Calu3 (cell line): ENCODE data around the gene IKZF1. TPM values are rescaled to one million over a fixed set of nuclear protein-coding genes. Genes with fewer than 3 reads are reported as not detected.

Experiments used
- BruUV-seq: library from RNA; stranded (reverse); fragments of 400-500 nt; replicated peaks from 2 replicates; lab custom pipeline; 2021; lab: Mats Ljungman, UMichigan
- CTCF ChIA-PET: fragments of 300-600 bp; sonication (Branson Sonifier 250); formaldehyde crosslinking; loops from one replicate; lab custom pipeline; 2022; ENCODE audit warnings: antibody characterized with exemption; lab: Charles Lee
- DNase-seq: peaks from one replicate; pipeline ENCODE4 v3.0.0; 2022
- H3K27ac Mint-ChIP-seq: one replicate; pipeline ENCODE4 v1.8.0; 2022; ENCODE audit warnings: mixed read lengths; ENCODE audit not compliant: unreplicated experiment
- H3K27me3 Mint-ChIP-seq: one replicate; pipeline ENCODE4 v1.8.0; 2022; ENCODE audit warnings: mixed read lengths; ENCODE audit not compliant: unreplicated experiment
- H3K36me3 Mint-ChIP-seq: one replicate; pipeline ENCODE4 v1.8.0; 2022; ENCODE audit warnings: mild to moderate bottlenecking, moderate library complexity, mixed read lengths; ENCODE audit not compliant: insufficient read depth, unreplicated experiment
- H3K4me1 Mint-ChIP-seq: one replicate; pipeline ENCODE4 v1.8.0; 2022; ENCODE audit warnings: mild to moderate bottlenecking, low read depth, mixed read lengths; ENCODE audit not compliant: unreplicated experiment
- H3K4me3 Mint-ChIP-seq: one replicate; pipeline ENCODE4 v1.8.0; 2022; ENCODE audit warnings: mild to moderate bottlenecking, low read depth, moderate library complexity, mixed read lengths; ENCODE audit not compliant: unreplicated experiment
- H3K9me3 Mint-ChIP-seq: one replicate; pipeline ENCODE4 v1.8.0; 2022; ENCODE audit warnings: low read depth, mixed read lengths; ENCODE audit not compliant: unreplicated experiment
- CTCF ChIP-seq: fragments of 200-600 bp; IDR thresholded peaks from one replicate; pipeline ENCODE4 v1.8.0; 2022; ENCODE audit warnings: antibody characterized with exemption; ENCODE audit not compliant: unreplicated experiment
- intact Hi-C: fragments of 100-400 bp; cut with micrococcal nuclease; formaldehyde crosslinking; loops from one replicate; pipeline ENCODE4 v1.10.0; 2022; ENCODE audit not compliant: unreplicated experiment
- total RNA-seq: library from RNA; stranded (reverse); gene quantifications from 2 replicates; pipeline ENCODE4 v1.2.3, GENCODE V29; 2022

The IKZF1 gene
- total RNA-seq, 1 experiment from 2014 or later, result 0.28 TPM

- no peaks in the 10 kb centered on the region for H3K36me3 Mint-ChIP-seq
- no peak overlapping the region for H3K27ac Mint-ChIP-seq
- H3K27me3 Mint-ChIP-seq, result peaks cover 80% of the 10 kb centered on the region
- no peak overlapping the region for H3K4me3 Mint-ChIP-seq
- peaks cover 8% of the 10 kb centered on the region for H3K4me1 Mint-ChIP-seq
- DNase-seq, result no peak
- intact Hi-C loops, result no loop called here
- no TSS peak for BruUV-seq
- TF ChIP-seq CTCF, result no peak
- H3K9me3 Mint-ChIP-seq, result no peaks in the 10 kb centered on the region
- CTCF ChIA-PET, result interaction anchor here (0.7 kb wide), 1 partner anchor 11 kb away, joined by 3 read pairs; no protein-coding TSS in a partner anchor
Measured at GRCh38 chr7:50379539-50379938, 75.0 kb downstream of the IKZF1 start.

- Mint-ChIP-seq H3K4me3 (no peak overlapping the region), H3K9me3 (no peaks in the 10 kb centered on the region), H3K4me1 (peaks cover 8% of the 10 kb centered on the region), H3K27me3 (peaks cover 73% of the 10 kb centered on the region), H3K36me3 (no peaks in the 10 kb centered on the region), H3K27ac (no peak overlapping the region)
- intact Hi-C loops, result no loop called here
- TF ChIP-seq CTCF, result no peak
- no TSS peak for BruUV-seq
- no peak for DNase-seq
- CTCF ChIA-PET, result interaction anchor here (0.7 kb wide), 1 partner anchor 995 kb away, joined by 3 read pairs; no protein-coding TSS in a partner anchor
Measured at GRCh38 chr7:50382455-50382854, 77.9 kb downstream of the IKZF1 start.

GRCh38 chr7:50387351-50387750 is 82.8 kb downstream of the IKZF1 start:
- no peaks in the 10 kb centered on the region for H3K36me3 Mint-ChIP-seq
- no peaks in the 10 kb centered on the region for H3K4me1 Mint-ChIP-seq
- no peak for TF ChIP-seq CTCF
- no peak overlapping the region for H3K27ac Mint-ChIP-seq
- H3K27me3 Mint-ChIP-seq, result peaks cover 74% of the 10 kb centered on the region
- DNase-seq, result no peak
- no peak overlapping the region for H3K4me3 Mint-ChIP-seq
- no TSS peak for BruUV-seq
- H3K9me3 Mint-ChIP-seq, result no peaks in the 10 kb centered on the region
- intact Hi-C loops, result no loop called here
- CTCF ChIA-PET, result interaction anchor here (0.7 kb wide), 1 partner anchor 305 kb away, joined by 3 read pairs; no protein-coding TSS in a partner anchor

- H3K9me3 Mint-ChIP-seq, result no peaks in the 10 kb centered on the region
- no peak overlapping the region for H3K4me3 Mint-ChIP-seq
- no peaks in the 10 kb centered on the region for H3K4me1 Mint-ChIP-seq
- no peak for DNase-seq
- H3K27ac Mint-ChIP-seq, result no peak overlapping the region
- peaks cover 69% of the 10 kb centered on the region for H3K27me3 Mint-ChIP-seq
- intact Hi-C loops, result no loop called here
- BruUV-seq, result no TSS peak
- TF ChIP-seq CTCF, result no peak
- no peaks in the 10 kb centered on the region for H3K36me3 Mint-ChIP-seq
- CTCF ChIA-PET, result no interaction called here
Measured at GRCh38 chr7:50389961-50390360, 85.4 kb downstream of the IKZF1 start.
